Stimulated activated CD4-positive, alpha-beta T cell treated with anti-CD3 and anti-CD28 coated beads, Interleukin-12 subunit alpha, Interleukin-12 subunit beta, amount 100 ng/mL, for 48 hours (primary cell): ENCODE measurements around the gene GPHN.
"Not testable (repeated sequence)": the region's sequence is repeated elsewhere in the genome, so short reads cannot be mapped to it uniquely, and the experiment has no call there.

Experiments
- DNase-seq, 3 donors: peaks; one replicate each; pipeline ENCODE4 v3.0.0-alpha.2; 2020; ENCODE audit warnings: low read depth in 2 of 3, low spot score in 1 of 3

The GPHN gene

GRCh38 chr14:67018720-67019119, 510.8 kb downstream of the GPHN start:
- no peak for DNase-seq

GRCh38 chr14:67019796-67020195, 511.8 kb downstream of the GPHN start:
- DNase-seq, result no peak

DNA sequence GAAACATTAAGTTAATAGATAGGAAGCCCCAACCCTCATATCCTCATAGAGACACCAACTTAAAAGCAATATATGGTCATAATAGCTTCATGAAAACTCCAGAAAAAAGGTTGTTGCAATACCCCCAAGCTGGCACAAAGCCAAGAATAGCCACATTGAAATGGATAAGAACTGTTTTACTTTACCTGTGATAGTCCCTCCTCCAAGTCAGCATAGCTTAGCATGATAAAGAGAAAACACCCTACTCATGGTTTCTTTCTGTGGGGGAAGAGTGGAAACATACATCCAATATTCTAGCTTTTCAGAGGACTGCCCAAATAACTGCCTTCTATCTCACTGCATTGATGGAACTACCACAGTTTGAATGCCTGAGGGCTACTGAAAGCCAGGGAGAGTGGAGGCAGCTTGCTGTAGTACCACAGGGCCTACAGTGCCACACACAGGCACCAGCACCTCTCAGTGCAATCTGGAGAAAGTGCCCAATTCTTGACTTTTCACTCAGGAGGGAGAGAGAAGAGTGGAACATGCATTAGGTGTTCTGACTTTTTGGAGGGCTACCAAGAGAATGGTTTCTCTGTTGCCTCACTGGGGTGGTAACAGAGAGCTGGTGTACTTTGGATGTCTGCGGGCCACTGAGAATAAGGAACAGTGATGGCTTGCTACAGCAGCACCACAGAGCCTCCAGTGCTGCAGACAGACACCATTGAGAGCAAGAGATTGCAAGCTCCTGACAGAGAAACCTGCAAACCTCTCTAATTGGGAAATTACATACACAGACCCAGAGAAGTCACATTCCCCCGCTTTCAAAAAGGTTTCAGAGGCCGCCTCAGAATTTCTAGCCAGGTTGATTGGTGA, 524.2 kb downstream of the GPHN start:
- DNase-seq, result no peak

DNA sequence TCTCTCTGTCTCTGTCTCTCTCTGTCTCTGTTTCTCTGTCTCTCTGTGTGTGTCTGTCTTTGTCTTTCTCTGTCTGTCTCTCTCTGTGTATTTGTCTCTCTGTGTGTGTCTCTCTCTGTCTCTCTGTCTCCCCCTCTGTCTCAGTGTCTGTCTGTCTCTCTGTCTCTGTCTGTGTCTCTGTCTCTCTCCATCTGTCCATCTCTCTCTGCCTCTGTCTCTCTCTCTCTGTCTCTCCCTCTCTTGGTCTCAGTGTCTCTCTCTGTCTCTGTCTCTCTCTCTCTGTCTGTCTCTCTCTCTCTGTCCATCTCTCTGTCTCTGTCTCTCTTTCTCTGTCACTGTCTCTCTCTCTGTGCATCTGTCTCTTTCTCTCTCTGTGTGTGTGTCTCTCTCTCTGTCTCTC, 537.5 kb downstream of the GPHN start:
- no peak for DNase-seq

GRCh38 chr14:67050896-67051295, 542.9 kb downstream of the GPHN start:
- DNase-seq, result no peak

- DNase-seq, result no peak
Observed at GRCh38 chr14:67056684-67057083, 548.7 kb downstream of the GPHN start.

- no peak for DNase-seq
Observed at GRCh38 chr14:67059596-67059995, 551.6 kb downstream of the GPHN start.

GRCh38 chr14:67060546-67060945, 552.6 kb downstream of the GPHN start:
- DNase-seq, result no peak

- DNase-seq, result not testable (repeated sequence)
Observed at GRCh38 chr14:67067070-67067814, 559.3 kb downstream of the GPHN start.

GRCh38 chr14:67068251-67068650, 560.3 kb downstream of the GPHN start:
- no peak for DNase-seq

DNA sequence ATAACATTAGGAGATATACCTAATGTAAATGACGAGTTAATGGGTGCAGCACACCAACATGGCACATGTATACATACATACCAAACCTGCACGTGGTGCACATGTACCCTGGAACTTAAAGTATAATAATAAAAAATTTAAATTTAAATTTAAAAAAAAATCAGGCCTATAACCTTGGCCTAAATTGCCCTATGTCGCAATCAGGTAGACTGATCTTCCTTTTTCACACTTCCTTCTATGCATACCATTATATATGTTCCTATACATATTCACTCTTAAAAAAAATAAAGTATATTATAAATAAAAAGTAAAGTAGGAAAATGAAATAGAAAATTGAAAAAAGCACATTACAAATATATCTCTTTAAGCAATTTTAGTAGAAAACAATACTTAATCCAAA, 563.6 kb downstream of the GPHN start:
- DNase-seq, result no peak

DNA sequence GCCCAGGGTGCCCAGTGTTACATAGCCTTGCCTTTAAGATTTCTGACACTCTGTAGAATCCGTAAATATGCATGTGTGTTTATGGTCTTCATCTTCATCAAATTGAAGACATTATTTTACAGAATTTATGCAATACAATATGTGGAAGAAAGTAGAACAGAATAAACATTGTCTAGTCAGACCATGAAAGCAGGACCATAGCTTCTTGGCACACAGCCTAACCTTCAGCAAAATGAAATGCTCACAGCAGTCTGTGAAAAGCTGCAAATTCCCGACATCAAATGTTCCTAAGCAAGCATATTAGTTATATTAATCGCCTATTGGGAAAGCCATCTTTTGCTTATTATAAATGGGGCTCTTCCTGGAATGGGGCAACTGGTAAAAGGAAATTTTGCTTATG, 570.0 kb downstream of the GPHN start:
- no peak for DNase-seq

DNA sequence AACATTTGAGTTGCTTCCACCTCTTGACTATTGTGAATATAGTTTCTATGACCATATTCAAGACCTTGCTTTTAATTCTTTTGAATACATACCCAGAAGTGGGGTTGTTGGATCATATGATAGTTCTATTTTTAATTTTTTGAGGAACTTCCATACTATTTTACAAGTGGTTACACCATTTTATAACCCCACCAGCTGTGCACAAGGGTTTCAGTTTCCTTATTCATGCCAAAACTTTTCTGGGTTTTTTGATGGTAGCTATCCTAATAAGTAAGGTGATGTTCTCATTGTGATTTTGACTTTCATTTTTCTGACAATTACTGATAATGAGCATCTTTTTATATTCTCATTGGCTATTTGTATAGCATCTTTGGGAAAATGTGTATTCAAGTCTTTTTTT, 571.9 kb downstream of the GPHN start:
- no peak for DNase-seq

GRCh38 chr14:67108230-67108629, 600.3 kb downstream of the GPHN start:
- no peak for DNase-seq

GRCh38 chr14:67111022-67111421, 603.1 kb downstream of the GPHN start:
- no peak for DNase-seq

DNA sequence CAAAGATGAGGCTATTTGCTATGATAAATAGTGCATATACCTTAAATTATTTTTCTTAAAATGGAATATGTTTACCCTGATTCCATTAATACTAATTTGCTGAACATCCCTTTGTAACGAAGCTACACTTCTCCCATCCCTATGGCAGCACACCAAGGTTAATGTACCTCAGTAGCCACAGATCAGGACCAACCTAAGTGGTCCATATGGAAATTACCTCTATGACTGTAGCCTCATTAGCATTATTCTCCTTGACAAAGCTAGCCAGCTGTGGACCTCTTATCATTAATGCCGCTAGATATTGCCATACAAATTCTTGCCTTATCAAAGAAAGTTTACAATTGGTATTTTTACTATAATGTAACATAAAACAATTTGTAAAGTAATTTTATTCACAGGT, 604.4 kb downstream of the GPHN start:
- DNase-seq, result no peak

DNA sequence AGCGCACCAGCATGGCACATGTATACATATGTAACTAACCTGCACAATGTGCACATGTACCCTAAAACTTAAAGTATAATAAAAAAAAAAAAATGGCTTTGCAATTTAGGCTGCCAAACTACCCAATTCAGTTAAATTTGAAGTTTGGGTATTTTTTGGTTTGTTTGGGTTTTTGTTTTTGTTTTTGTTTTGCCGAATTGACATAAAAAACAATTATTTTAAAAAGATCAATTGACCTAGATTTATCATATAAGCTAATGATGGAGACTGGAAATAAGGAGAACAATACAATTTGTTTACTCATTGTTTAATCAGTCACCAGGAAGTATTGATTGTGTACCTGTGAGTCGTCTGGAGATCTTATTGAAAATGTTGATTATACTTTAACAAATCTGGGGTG, 619.2 kb downstream of the GPHN start:
- no peak for DNase-seq

GRCh38 chr14:67129768-67130167, 621.8 kb downstream of the GPHN start:
- no peak for DNase-seq

- no peak for DNase-seq
Observed at GRCh38 chr14:67131691-67132090, 623.7 kb downstream of the GPHN start.

GRCh38 chr14:67133144-67133543, 625.2 kb downstream of the GPHN start:
- DNase-seq, result no peak

DNA sequence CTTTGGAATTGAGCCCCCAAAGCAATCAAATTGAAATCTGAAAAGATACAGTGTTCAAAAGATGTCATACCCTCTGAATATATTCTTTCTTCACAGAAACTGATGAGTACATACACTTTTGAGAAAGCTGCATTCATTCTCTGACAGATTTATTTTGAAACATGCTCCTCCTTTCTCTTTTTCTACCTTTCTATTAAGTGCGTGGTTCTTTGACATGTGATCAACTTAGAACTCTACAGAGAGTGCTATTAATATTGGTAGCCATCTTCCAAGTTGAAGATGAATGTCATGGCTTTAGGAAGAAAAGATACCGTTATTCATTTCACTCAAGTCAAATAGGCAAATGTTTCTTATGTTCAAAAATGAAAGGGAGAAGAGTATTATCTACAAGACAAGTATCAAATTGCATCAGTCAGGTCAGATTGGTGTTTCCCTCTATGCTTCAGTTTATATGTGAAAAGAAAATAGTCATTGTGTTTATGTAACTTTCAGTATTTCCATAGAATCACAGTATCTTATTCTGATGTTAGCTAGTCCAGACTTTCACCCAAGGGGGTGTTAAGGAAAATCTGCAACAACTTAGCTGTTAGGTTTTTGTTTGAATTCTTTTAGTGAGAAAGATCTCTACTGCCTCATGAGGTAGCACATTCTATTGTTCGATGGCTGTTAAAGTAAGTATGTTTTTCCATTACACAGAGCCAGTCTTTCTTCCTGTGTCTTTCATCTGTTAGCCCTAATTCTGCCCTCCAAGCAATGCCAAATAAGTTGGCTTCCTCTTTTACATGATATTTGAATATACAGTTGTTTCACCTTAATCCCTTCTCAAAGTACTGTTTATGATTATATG, 625.9 kb downstream of the GPHN start:
- peak in 1 of 3 donors; percentile 2 for DNase-seq
